IMR-90 (cell line): Measurements from ENCODE around the gene BTF3L4. TPM values are rescaled to one million over a fixed set of nuclear protein-coding genes. Genes with fewer than 3 reads are reported as not detected.

Experiments used
- ATAC-seq: fragments of 200-7000 bp; cut with Tn5 transposase; 2 replicates; pipeline ENCODE4 v1.9.1; 2020; ENCODE audit warnings: low read depth, mild to moderate bottlenecking, moderate library complexity
- BruUV-seq: library from RNA; stranded (reverse); fragments of 400-500 nt; replicated peaks from 2 replicates; lab custom pipeline; 2021; lab: Mats Ljungman, UMichigan
- CTCF ChIA-PET: fragments of 300-600 bp; formaldehyde crosslinking; extraction: SDS; loops from one replicate; lab custom pipeline; 2021; ENCODE audit warnings: antibody characterized with exemption; lab: Yijun Ruan, JAX
- POLR2A ChIA-PET: fragments of 300-600 bp; sonication (Branson Sonifier 250); formaldehyde crosslinking; loops from one replicate; lab custom pipeline; 2022; ENCODE audit warnings: antibody characterized with exemption; ENCODE audit not compliant: unreplicated experiment; lab: Charles Lee
- DNase-seq: peaks from one replicate; pipeline ENCODE4 v3.0.0; 2013
- H2AFZ ChIP-seq: replicated peaks from 2 replicates; pipeline ENCODE3; 2013; ENCODE audit warnings: low read length, mild to moderate bottlenecking; ENCODE audit not compliant: poor library complexity
- H2AK5ac ChIP-seq: 2 replicates; pipeline ENCODE4 v1.6.1; 2013; ENCODE audit warnings: low read depth, low read length, inconsistent platforms
- H2AK9ac ChIP-seq: replicated peaks from 2 replicates; pipeline ENCODE3; 2013; ENCODE audit warnings: mild to moderate bottlenecking, low read depth, low read length, moderate library complexity; ENCODE audit not compliant: poor library complexity
- H2BK120ac ChIP-seq: 2 replicates; pipeline ENCODE4 v1.6.1; 2013; ENCODE audit warnings: low read depth, low read length, inconsistent platforms
- H2BK15ac ChIP-seq: 3 replicates; pipeline ENCODE4 v1.6.1; 2013; ENCODE audit warnings: low read depth, low read length, inconsistent platforms
- H2BK20ac ChIP-seq: 2 replicates; pipeline ENCODE4 v1.6.1; 2013; ENCODE audit warnings: low read depth, mild to moderate bottlenecking, inconsistent platforms, low read length, moderate library complexity
- H2BK5ac ChIP-seq: 2 replicates; pipeline ENCODE4 v1.6.1; 2013; ENCODE audit warnings: mild to moderate bottlenecking, low read depth, low read length, inconsistent platforms; ENCODE audit not compliant: poor library complexity, severe bottlenecking
- H3K14ac ChIP-seq: replicated peaks from 2 replicates; pipeline ENCODE4 v1.6.1; 2013; ENCODE audit warnings: low read depth, low read length, inconsistent platforms
- H3K18ac ChIP-seq: 2 replicates; pipeline ENCODE4 v1.6.1; 2013; ENCODE audit warnings: low read depth, low read length, control low read depth
- H3K23ac ChIP-seq: 2 replicates; pipeline ENCODE4 v1.6.1; 2013; ENCODE audit warnings: low read depth, low read length, inconsistent platforms
- H3K27ac ChIP-seq: 2 replicates; pipeline ENCODE4 v1.5.1; 2013; ENCODE audit warnings: mild to moderate bottlenecking, control low read depth, low read length; ENCODE audit not compliant: insufficient read depth
- H3K27me3 ChIP-seq: 2 replicates; pipeline ENCODE4 v1.6.1; 2013; ENCODE audit warnings: low read length; ENCODE audit not compliant: control insufficient read depth, insufficient read depth
- H3K36me3 ChIP-seq: 2 replicates; pipeline ENCODE4 v1.6.1; 2013; ENCODE audit warnings: low read length, mixed read lengths; ENCODE audit not compliant: control insufficient read depth, insufficient read depth
- H3K4ac ChIP-seq: 2 replicates; pipeline ENCODE4 v1.6.1; 2013; ENCODE audit warnings: low read depth, low read length, inconsistent platforms
- H3K4me1 ChIP-seq: 2 replicates; pipeline ENCODE4 v1.6.1; 2013; ENCODE audit warnings: low read length, mixed read lengths; ENCODE audit not compliant: control insufficient read depth, insufficient read depth
- H3K4me2 ChIP-seq: 2 replicates; pipeline ENCODE4 v1.6.1; 2013; ENCODE audit warnings: low read depth, mild to moderate bottlenecking, control low read depth, low read length, moderate library complexity
- H3K4me3 ChIP-seq: 2 replicates; pipeline ENCODE4 v1.5.1; 2013; ENCODE audit warnings: low read depth, mild to moderate bottlenecking, control low read depth, low read length, moderate library complexity; ENCODE audit not compliant: insufficient read depth
- H3K56ac ChIP-seq: 2 replicates; pipeline ENCODE4 v1.6.1; 2013; ENCODE audit warnings: low read length, inconsistent platforms; ENCODE audit not compliant: insufficient read depth; ENCODE audit errors: extremely low read depth
- H3K79me1 ChIP-seq, 2 experiments: 2 replicates each; pipeline ENCODE4 v1.6.1; 2013; ENCODE audit warnings: low read length in 2 of 2, inconsistent platforms in 1 of 2, low read depth in 1 of 2
- H3K9ac ChIP-seq: 2 replicates; pipeline ENCODE4 v1.6.1; 2013; ENCODE audit warnings: low read depth, low read length, control low read depth
- H3K9me1 ChIP-seq: 2 replicates; pipeline ENCODE4 v1.6.1; 2013; ENCODE audit warnings: low read length, inconsistent platforms; ENCODE audit not compliant: insufficient read depth
- H3K9me3 ChIP-seq: 2 replicates; pipeline ENCODE4 v1.6.1; 2013; ENCODE audit warnings: low read length; ENCODE audit not compliant: control insufficient read depth, insufficient read depth
- H4K20me1 ChIP-seq: 2 replicates; pipeline ENCODE4 v1.6.1; 2013; ENCODE audit warnings: low read length, inconsistent platforms; ENCODE audit not compliant: insufficient read depth
- H4K5ac ChIP-seq: 2 replicates; pipeline ENCODE4 v1.6.1; 2013; ENCODE audit warnings: mild to moderate bottlenecking, low read depth, low read length, control low read depth
- H4K8ac ChIP-seq, 2 experiments: 2 replicates each; pipeline ENCODE4 v1.6.1; 2013; ENCODE audit warnings: low read depth in 2 of 2, low read length in 2 of 2, control low read depth in 1 of 2, inconsistent platforms in 1 of 2
- H4K91ac ChIP-seq: 2 replicates; pipeline ENCODE4 v1.6.1; 2013; ENCODE audit warnings: low read depth, low read length, inconsistent platforms; ENCODE audit not compliant: insufficient read depth
- BHLHE40 ChIP-seq: fragments of 150-350 bp; IDR thresholded peaks from 2 replicates; pipeline ENCODE4 v1.6.1; 2016; ENCODE audit warnings: mild to moderate bottlenecking, low read depth, low read length
- CEBPB ChIP-seq: IDR thresholded peaks from 2 replicates; pipeline ENCODE4 v1.6.1; 2012; ENCODE audit warnings: low read depth, low read length, improper control_type of control experiment
- CHD1 ChIP-seq: IDR thresholded peaks from 2 replicates; pipeline ENCODE4 v1.6.1; 2012; ENCODE audit warnings: low read depth, low read length, improper control_type of control experiment
- CTCF ChIP-seq: conservative IDR thresholded peaks from 2 replicates; pipeline ENCODE4 v1.5.1; 2012; ENCODE audit warnings: mild to moderate bottlenecking, low read depth, low read length, improper control_type of control experiment
- FOS ChIP-seq: fragments of 150-350 bp; IDR thresholded peaks from 2 replicates; pipeline ENCODE4 v1.6.1; 2016; ENCODE audit warnings: low read depth, low read length
- MAFK ChIP-seq: IDR thresholded peaks from 2 replicates; pipeline ENCODE4 v1.6.1; 2012; ENCODE audit warnings: low read depth, low read length, improper control_type of control experiment
- MAZ ChIP-seq: IDR thresholded peaks from 2 replicates; pipeline ENCODE4 v1.6.1; 2012; ENCODE audit warnings: low read depth, mild to moderate bottlenecking, low read length, improper control_type of control experiment, moderate library complexity, borderline replicate concordance
- MXI1 ChIP-seq: IDR thresholded peaks from 2 replicates; pipeline ENCODE4 v1.6.1; 2012; ENCODE audit warnings: low read depth, mild to moderate bottlenecking, low read length, moderate library complexity, borderline replicate concordance
- NFE2L2 ChIP-seq: fragments of 150-350 bp; IDR thresholded peaks from 2 replicates; pipeline ENCODE4 v1.6.1; 2016; ENCODE audit warnings: low read depth, mild to moderate bottlenecking, low read length
- POLR2A ChIP-seq: IDR thresholded peaks from 2 replicates; pipeline ENCODE4 v1.6.1; 2012; ENCODE audit warnings: mild to moderate bottlenecking, low read depth, low read length
- RCOR1 ChIP-seq: IDR thresholded peaks from 2 replicates; pipeline ENCODE4 v1.6.1; 2012; ENCODE audit warnings: mild to moderate bottlenecking, low read length, improper control_type of control experiment; ENCODE audit not compliant: insufficient replicate concordance
- RFX5 ChIP-seq: IDR thresholded peaks from 2 replicates; pipeline ENCODE4 v1.8.0; 2012; ENCODE audit warnings: low read depth, mild to moderate bottlenecking, low read length, moderate library complexity
- SMC3 ChIP-seq: fragments of 150-350 bp; IDR thresholded peaks from 2 replicates; pipeline ENCODE4 v1.6.1; 2016; ENCODE audit warnings: low read depth, mild to moderate bottlenecking, antibody characterized with exemption, low read length, moderate library complexity
- USF2 ChIP-seq: fragments of 150-350 bp; IDR thresholded peaks from 2 replicates; pipeline ENCODE4 v1.6.1; 2017; ENCODE audit warnings: mild to moderate bottlenecking, antibody characterized with exemption, low read length, low read depth
- WGBS, 2 experiments: methylation state at CpG; one replicate each; pipeline versions ENCODE4 v1.1.5 to v1.1.7; 2013; ENCODE audit warnings: missing lambda C conversion rate in 2 of 2; ENCODE audit not compliant: insufficient read length in 1 of 2; ENCODE audit errors: extremely low coverage in 2 of 2; 5-methylcytosine and 5-hydroxymethylcytosine counted together
- dilution Hi-C: fragments of 300-500 bp; cut with HindIII; formaldehyde crosslinking; loops from one replicate; pipeline ENCODE4 v1.14.3; 2018; ENCODE audit warnings: low sequenced_read_pairs; ENCODE audit not compliant: unreplicated experiment
- in situ Hi-C: fragments of 300-500 bp; cut with MboI; formaldehyde crosslinking; loops from 3 replicates; pipeline ENCODE4 v1.14.3; 2019; ENCODE audit warnings: low sequenced_read_pairs, inconsistent platforms, mixed read lengths
- intact Hi-C: fragments of 100-400 bp; cut with micrococcal nuclease; formaldehyde crosslinking; loops from 2 replicates; pipeline ENCODE4 v1.10.0; 2022
- polyA plus RNA-seq, 3 experiments: library from polyadenylated mRNA; depleted of rRNA; stranded (reverse); fragments of >200 nt; gene quantifications; 2 replicates each; pipeline ENCODE4 v1.2.3, GENCODE V29; 2012; ENCODE audit warnings: low replicate concordance in 1 of 3
- total RNA-seq: library from RNA; depleted of rRNA; stranded (reverse); fragments of >200 nt; gene quantifications from 2 replicates; pipeline ENCODE4 v1.2.3, GENCODE V29; 2012
- TF ChIP-seq, protein P1 (sequence below): fragments of 150-350 bp; IDR thresholded peaks from 2 replicates; pipeline ENCODE4 v1.6.1; 2016; ENCODE audit warnings: low read depth, mild to moderate bottlenecking, low read length, moderate library complexity, borderline replicate concordance

BTF3L4 gene
- total and polyA plus RNA-seq, 2 of the 4 experiments (the other 2 are of a cell fraction), result 34.5 to 41.2 TPM

GRCh38 chr1:52032124-52032784 is 23.8 kb upstream of the BTF3L4 start:
- H2BK120ac ChIP-seq, result no peak overlapping the region
- H3K36me3 ChIP-seq, result no peaks in the 10 kb centered on the region
- H3K4me3 ChIP-seq, result peak overlapping the region; percentile 90
- peak overlapping the region; percentile 17 for H2AK9ac ChIP-seq
- 17% methylated on average over 1 of the region's 5 CpGs; no CpG with 5 or more reads in 1 of the 2 experiments for WGBS, 2 experiments
- H4K8ac ChIP-seq, result peak overlapping the region; percentile 86 to 99; a peak in 1 of 4 replicates
- H3K14ac ChIP-seq, result peak overlapping the region; percentile 87
- peaks cover 6% of the 10 kb centered on the region for H3K4me1 ChIP-seq
- peak overlapping the region; percentile 10 for H2BK5ac ChIP-seq
- ChIA-PET CTCF (interaction anchor here (1.1 kb wide), 1 partner anchor 21 kb away, joined by 3 read pairs; no protein-coding TSS in a partner anchor), POLR2A (no interaction called here)
- no peak overlapping the region for H3K18ac ChIP-seq
- peak overlapping the region; percentile 99 for H2AFZ ChIP-seq
- in situ Hi-C loops, result no loop called here
- peaks cover 6% of the 10 kb centered on the region; the same call in 1 of the 2 replicates for H3K9me1 ChIP-seq
- H2BK15ac ChIP-seq, result no peak overlapping the region
- peak overlapping the region; percentile 82 for H3K23ac ChIP-seq
- H3K9me3 ChIP-seq, result no peaks in the 10 kb centered on the region
- H4K5ac ChIP-seq, result no peak overlapping the region
- H3K27ac ChIP-seq, result peak overlapping the region; percentile 93
- intact Hi-C loops, result no loop called here
- ATAC-seq, result peak; percentile 5
- H3K56ac ChIP-seq, result 0 out of 2 replicates have a peak overlapping the region, but pooled peaks have one; percentile 26
- H3K4me2 ChIP-seq, result peak overlapping the region; percentile 83
- peak; percentile 6 for DNase-seq
- no peaks in the 10 kb centered on the region for H3K27me3 ChIP-seq
- peaks cover 18% of the 10 kb centered on the region for H4K20me1 ChIP-seq
- dilution Hi-C loops, result no loop called here
- peaks cover 19 to 40% of the 10 kb centered on the region in 2 experiments for H3K79me1 ChIP-seq
- peak overlapping the region; percentile 40 for H3K4ac ChIP-seq
- no peak overlapping the region for H2BK20ac ChIP-seq
- TSS peak; percentile 13 for BruUV-seq
- H3K9ac ChIP-seq, result peak overlapping the region; percentile 83
- H2AK5ac ChIP-seq, result peak overlapping the region; percentile 31; the same call in 1 of the 2 replicates
- no peak overlapping the region for H4K91ac ChIP-seq
- no peak for TF ChIP-seq RCOR1
- TF ChIP-seq CEBPB, result no peak
- TF ChIP-seq USF2, result no peak
- TF ChIP-seq, protein P1, sequence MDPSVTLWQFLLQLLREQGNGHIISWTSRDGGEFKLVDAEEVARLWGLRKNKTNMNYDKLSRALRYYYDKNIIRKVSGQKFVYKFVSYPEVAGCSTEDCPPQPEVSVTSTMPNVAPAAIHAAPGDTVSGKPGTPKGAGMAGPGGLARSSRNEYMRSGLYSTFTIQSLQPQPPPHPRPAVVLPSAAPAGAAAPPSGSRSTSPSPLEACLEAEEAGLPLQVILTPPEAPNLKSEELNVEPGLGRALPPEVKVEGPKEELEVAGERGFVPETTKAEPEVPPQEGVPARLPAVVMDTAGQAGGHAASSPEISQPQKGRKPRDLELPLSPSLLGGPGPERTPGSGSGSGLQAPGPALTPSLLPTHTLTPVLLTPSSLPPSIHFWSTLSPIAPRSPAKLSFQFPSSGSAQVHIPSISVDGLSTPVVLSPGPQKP, result no peak
- no peak for TF ChIP-seq MXI1
- no peak for TF ChIP-seq CHD1
- no peak for TF ChIP-seq MAFK
- no peak for TF ChIP-seq MAZ
- no peak for TF ChIP-seq RFX5
- TF ChIP-seq FOS, result no peak
- no peak for TF ChIP-seq BHLHE40
- TF ChIP-seq CTCF, result no peak
- TF ChIP-seq SMC3, result no peak
- no peak for TF ChIP-seq NFE2L2
- no peak for TF ChIP-seq POLR2A
